Cardiac fibroblast (primary cell): ENCODE measurements around the gene CTF1.

Experiments used
- DNase-seq, 2 donors: peaks; one replicate each; pipeline versions ENCODE4 v3.0.0 to v3.0.0-alpha.2; 2010; ENCODE audit warnings: low read depth in 2 of 2
- H3K4me3 ChIP-seq, 2 donors: replicated peaks in 1 of 2; 1 replicate in 1 of 2; 2 replicates in 1 of 2; pipeline ENCODE4 v1.5.1; 2011; ENCODE audit warnings: low read depth in 2 of 2, low read length in 2 of 2, mild to moderate bottlenecking in 2 of 2, moderate library complexity in 1 of 2
- TF ChIP-seq, protein P1 (sequence below): IDR thresholded peaks from one replicate; pipeline ENCODE4 v1.5.1; 2011; ENCODE audit warnings: low read depth, mild to moderate bottlenecking, low read length, inconsistent platforms

Gene CTF1

DNA sequence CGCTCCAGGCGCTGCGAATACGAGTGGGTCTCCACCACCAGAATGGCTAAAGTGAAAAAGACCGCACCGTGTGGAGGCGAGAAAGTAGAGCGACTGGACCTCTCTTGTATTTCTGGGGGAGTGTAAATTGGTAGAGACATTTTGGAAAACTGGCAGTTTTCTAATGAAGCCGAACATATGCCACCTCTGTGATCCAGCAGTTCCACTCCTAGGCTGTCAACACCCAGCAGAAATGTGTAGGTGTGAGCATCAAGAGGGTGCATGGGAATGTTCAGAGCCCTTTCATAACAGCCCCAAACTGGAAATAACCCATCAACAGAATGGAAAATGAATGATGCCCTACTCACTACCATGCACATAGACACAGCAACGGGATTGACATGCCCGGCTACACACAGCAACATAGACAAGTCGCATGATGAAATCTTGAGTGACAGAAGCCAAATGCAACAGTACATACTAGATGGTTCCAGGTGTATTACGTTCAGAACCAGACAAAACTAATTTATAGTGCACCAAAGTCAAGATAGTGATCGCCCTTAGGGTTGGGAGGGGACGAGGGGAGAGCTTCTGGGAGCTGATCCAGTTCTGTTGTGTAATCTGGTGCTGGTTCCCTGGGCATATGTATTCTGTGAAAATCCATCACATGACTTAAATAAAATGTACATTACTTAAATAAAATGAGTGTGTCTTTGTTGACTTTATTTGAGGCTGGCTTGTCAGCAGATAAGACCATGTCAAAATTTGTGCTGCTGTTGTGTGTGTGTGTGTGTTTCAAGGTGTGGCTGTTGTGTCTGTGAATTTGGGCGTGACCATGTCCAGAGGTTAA lies 1.7 kb upstream of the CTF1 start:
- peak overlapping the region; percentile 41 to 87 for H3K4me3 ChIP-seq
- DNase-seq: peak in 1 of 2 donors; percentile 29
- TF ChIP-seq, protein P1, sequence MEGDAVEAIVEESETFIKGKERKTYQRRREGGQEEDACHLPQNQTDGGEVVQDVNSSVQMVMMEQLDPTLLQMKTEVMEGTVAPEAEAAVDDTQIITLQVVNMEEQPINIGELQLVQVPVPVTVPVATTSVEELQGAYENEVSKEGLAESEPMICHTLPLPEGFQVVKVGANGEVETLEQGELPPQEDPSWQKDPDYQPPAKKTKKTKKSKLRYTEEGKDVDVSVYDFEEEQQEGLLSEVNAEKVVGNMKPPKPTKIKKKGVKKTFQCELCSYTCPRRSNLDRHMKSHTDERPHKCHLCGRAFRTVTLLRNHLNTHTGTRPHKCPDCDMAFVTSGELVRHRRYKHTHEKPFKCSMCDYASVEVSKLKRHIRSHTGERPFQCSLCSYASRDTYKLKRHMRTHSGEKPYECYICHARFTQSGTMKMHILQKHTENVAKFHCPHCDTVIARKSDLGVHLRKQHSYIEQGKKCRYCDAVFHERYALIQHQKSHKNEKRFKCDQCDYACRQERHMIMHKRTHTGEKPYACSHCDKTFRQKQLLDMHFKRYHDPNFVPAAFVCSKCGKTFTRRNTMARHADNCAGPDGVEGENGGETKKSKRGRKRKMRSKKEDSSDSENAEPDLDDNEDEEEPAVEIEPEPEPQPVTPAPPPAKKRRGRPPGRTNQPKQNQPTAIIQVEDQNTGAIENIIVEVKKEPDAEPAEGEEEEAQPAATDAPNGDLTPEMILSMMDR: no peak

DNA sequence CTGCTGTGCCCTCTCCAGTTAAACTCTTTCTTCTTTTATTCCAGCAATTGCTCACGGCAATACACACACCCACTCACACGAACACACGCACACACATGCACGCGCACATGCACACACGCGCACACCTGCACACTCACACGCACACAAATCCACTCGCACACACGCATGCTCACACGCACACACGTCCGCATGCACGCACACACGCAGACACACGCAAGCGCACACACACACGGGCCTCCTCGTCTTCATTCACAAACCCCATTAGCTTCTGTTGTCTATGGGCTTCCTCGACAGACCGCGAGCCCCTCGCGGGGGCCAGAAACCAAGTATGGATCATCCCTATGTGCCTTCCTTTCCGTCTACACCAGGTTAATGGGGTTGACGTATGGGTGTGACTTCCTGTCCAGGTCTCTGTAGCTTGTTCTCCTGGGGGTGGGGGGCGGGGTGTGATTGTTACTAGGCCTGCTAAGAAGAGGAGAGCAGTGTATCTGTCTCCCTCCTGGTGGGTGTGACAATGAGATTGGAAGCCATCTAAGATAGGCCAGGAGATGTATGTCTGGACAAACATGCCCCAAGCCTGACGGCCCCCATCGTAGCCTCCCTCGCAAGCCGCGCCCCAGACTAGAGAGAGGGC lies 670 bp upstream of the CTF1 start:
- H3K4me3 ChIP-seq: peak overlapping the region; percentile 54 to 61
- DNase-seq: no peak
- TF ChIP-seq, protein P1: no peak

DNA sequence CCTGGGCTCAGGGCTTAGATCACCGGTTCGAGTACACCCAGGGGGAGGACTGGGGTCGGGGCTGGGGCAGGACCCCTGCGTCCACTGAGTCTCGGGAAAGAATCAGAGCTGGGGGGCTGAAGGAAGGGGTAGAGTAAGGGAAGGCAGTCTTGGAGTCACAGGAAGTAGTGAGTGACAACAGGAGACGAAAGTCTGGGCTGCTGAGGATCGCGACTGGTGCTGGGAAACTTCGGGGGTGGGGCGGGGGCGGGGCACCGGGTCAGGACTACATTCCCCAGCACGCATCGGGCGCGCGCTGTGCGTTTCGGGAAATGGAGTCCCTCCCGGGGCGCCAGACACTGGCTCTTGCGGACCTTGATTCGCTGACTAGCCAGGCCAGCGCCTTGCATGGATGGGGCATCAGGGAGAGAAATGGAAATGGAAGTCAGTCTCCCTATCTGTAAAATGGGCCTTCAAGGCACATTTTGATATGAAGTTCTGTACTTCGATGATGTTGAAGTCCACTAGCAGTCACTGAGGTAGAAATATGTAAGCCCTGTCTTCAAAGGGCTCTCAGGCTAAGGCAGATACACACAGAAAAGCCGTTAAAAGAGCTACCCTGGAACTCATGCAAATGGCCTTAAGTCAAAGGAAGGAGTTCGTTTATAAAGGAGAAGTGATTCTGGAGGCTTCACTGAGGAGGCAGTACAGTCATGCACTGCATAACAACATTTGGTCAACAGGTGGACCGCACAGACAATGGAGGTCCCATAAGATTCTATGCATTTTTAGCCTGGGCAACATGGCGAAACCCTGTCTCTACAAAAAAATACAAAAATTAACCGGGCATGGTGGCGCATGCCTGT lies 697 bp downstream of the CTF1 start:
- TF ChIP-seq, protein P1: no peak
- peak; percentile 92 for DNase-seq
- H3K4me3 ChIP-seq: peak overlapping the region; percentile 54 to 61

DNA sequence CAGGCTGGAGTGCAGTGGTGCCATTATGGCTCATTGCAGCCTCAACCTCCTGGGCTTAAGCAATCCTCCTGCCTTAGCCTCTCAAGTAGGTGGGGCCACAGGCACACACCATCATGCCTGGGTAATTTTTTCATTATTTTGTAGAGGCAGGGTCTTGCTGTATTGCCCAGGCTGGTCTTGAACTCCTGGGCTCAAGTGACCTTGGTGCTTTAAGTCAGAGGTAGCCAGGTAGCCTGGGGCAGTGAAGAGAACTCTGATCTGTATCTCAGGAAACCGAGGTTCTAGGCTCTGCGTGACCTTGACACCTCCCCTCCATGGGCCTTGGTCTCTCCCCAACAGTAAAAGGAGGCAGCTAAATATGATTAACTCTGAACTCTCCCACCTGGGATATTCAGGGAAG lies 3.4 kb downstream of the CTF1 start:
- no peak for DNase-seq
- TF ChIP-seq, protein P1: no peak
- H3K4me3 ChIP-seq: no peak overlapping the region

DNA sequence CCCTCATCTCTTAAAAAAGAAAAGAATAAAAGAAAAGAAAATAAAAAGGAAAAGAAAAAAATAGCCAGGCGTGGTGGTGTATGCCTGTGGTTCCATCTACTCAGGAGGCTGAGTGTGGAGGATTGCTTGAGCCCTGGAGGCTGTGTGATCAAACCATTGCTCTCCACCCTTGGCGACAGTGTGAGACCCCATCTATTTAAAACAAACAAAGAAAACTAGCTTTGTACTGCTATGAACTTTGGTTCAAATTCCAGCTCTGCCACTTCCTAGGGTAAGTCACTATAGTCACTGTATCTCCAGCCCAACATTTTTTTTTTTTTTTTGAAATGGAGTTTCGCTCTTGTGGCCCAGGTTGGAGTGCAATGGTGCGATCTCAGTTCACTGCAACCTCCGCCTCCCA lies 4.2 kb downstream of the CTF1 start:
- DNase-seq: no peak
- H3K4me3 ChIP-seq: no peak overlapping the region
- TF ChIP-seq, protein P1: no peak

DNA sequence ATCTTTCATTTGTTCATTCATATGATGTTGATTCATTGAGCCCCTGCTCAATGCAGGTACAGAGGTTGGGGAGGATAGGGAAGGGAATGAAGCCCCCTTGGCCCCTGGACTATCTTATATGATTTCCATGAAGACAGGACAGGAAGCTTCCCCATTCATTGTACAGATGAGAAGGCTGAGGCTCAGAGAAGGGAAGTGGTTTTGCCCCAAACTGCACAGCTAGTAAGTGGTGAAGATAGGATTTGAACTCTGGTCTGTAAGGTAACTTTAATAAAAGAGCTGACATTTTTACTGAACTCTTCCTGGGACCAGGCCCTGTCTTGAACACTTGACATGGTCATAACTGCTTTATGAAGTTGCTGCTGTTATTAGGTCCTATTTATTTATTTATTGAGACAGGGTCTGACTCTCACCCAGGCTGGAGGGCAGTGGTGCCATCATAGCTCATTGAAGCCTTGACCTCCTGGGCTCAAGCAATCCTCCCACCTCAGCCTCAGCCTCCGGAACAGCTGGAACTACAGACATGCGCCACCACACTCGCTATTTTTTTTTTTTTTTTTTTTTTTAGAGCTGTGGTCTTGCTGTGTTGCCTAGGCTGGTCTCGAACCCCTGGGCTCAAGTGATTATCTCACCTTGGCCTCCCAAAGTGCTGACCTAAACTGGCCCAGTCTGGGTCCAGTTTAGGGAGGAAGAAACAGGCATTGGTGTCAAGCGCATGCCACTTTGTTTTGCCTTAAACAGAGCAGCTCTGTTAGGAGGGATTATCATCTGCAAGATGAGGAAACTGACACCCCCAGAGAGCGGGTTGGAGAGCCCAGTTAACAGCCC lies 5.0 kb downstream of the CTF1 start:
- peak in 1 of 2 donors; percentile 13 for DNase-seq
- peak overlapping the region; percentile 34 to 39 for H3K4me3 ChIP-seq
- TF ChIP-seq, protein P1: no peak
